GM21423 (cell line): ENCODE measurements around the gene FCGR3A.
"Not testable (repeated sequence)": the region's sequence is repeated elsewhere in the genome, so short reads cannot be mapped to it uniquely, and the experiment has no call there.

ENCODE experiments used
- ATAC-seq: cut with Tn5 transposase; IDR thresholded peaks from one replicate; pipeline ENCODE4 v1.9.1; 2021; ENCODE audit warnings: mild to moderate bottlenecking, moderate library complexity; ENCODE audit not compliant: unreplicated experiment

Gene FCGR3A

DNA sequence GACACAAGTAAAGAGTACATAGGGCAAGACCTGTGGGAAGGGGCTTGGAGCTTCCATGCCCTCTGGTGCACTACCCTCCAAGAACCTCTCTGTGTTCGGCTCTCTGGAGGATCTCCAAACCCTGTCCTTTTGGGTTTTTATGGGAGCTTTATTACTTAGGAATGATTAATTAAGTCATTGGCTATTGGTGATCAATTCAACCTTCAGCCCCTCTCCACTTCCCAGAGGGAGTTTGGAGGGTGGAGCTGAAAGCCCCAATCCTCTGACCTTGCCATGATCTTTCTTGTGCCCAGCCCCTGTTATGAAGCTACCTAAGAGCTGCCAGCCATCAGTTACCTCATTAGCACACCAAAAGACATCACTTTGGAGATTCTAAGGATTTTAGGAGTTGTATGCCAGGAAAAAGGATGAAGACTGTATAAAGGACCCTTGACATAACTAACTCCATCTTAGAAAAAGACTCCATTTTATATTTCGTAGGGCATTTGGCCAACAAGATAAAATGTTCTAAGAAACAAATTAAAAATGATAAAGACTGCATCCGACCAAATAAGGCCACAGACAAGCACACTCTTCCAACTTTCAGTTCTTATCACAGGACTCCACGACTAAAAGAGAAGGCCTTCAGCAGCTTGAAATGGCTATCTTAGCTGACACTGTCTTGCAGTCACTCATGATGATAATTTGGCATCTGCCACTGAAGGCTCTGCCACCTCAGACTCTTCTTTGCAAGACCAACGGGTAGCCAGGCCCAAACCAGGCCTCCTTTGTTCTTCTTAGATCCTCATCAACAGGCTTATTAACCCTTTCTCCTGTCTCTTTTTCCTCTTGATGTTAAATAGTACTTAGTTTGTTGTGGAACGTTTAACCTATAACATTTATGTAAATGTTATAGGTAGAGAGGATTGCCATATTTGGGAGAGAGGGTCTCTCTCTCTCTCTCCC lies 8.2 kb upstream of the FCGR3A start:
- ATAC-seq: not testable (repeated sequence)

DNA sequence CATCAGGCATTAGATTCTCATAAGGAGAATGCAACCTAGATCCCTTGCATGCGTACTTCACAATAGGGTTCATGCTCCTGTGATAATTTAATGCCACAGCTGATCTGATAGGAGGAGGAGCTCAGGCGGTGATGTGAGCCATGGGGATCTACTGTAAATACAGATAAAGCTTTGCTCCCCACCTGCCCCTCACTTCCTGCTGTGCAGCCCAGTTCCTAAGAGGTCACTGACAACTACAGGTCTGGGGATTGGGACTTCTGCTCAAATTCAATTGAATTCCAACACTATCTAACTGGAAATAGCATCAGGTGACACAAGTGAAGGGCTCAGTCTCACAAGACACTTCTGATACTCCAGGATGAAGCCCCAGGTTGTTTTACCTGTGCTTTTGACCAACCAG lies 7.4 kb upstream of the FCGR3A start:
- ATAC-seq: not testable (repeated sequence)

DNA sequence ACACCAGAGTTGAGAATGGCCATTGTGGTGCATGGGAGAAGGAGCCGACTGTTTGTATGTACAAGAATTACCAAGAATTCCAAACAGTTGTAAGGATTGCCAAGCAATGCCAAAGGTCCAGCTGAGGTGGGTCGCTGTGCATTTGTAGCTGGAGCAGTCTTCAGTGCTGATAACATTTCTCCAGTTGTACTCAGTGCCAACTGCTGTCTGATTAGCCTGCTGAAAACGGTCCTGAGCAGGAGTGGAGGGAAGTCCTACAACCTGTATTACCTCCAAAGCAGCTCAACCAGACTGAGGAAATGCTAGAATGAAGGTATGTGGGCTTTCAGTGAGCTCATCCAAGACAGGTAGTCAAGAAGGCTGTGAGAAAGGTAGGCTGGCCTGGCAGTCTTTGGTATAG lies 6.5 kb upstream of the FCGR3A start:
- ATAC-seq: not testable (repeated sequence)

DNA sequence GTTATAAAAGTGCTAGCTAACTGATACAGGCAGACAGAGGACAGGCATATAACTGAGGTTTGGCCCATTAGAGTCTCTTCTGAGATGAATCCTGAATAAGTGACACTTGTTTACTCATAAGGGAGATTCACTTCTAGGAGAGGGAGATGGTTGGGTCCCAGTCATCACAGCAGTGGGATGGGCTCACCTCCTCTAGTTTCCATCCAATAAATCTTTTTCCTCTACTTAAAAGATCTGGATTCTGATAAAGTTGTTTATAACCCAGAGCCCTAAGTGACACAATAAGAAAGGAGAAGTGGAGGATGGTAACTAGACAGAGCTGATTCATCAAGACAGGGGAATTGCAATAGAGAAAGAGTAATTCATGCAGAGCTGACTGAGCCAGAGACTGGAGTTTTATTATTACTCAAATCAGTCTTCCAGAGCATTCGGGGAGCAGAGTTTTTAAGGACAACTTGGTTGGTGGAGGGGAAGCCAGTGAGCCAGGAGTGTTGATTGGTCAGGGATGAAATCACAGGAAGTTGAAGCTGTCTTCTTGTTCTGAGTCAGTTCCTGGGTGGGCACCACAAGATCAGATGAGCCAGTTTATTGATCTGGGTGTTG lies 5.3 kb upstream of the FCGR3A start:
- not testable (repeated sequence) for ATAC-seq

DNA sequence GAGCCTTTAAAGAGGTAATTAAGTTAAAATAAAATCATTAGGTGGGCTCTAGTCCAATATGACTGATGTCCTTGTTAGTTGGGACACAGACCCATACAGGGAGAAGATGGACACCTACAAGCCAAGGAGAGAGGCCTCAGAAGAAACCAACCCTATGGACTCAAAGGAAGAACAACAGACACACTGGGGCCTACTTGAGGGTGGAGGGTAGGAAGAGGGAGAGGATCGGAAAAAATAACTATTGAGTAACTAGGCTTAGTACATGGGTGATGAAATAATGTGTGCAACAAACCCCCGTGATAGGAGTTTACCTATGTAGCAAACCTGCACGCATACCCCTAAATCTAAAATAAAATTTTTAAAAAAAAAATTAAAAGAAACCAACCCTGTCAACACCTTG lies 4.7 kb upstream of the FCGR3A start:
- ATAC-seq: not testable (repeated sequence)

DNA sequence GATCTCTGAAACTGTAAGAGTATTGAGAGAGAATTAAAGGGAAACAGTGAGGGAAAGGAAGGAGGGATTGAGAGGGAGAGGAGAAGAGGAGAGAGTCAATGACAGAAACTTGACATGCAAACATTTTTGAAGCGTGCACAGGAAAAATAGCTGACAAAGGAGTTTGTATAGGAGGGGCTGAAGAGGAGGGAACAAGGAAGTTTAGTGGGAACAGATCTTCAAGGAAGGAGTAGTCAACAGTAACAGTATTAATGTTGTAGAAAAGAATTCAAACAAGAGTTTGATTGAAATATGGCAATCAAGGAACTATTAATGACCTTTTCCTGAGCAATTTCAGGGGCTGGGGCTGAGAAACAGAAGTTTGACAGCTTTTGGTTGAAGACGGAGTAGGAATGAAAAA lies 4.0 kb upstream of the FCGR3A start:
- ATAC-seq: not testable (repeated sequence)

DNA sequence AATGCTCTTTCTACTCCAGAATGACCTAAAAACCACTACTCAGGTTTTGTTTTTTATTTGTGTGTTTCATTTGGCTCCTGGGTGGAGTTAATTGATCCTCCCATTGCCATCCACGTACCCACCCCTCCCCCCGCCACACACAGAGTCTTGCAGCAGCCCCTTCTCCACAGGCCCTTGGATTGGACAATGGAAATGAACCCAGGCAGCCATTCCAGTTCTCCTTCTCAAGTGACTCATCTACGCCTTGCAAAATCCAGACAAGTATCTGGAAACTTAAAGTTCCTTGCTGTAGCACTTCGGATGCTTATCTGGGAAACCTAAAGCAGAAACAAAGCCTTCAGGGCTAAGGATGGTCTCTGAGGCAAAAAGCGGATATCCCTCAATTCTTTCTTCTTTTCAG lies 1.3 kb upstream of the FCGR3A start:
- ATAC-seq: not testable (repeated sequence)

DNA sequence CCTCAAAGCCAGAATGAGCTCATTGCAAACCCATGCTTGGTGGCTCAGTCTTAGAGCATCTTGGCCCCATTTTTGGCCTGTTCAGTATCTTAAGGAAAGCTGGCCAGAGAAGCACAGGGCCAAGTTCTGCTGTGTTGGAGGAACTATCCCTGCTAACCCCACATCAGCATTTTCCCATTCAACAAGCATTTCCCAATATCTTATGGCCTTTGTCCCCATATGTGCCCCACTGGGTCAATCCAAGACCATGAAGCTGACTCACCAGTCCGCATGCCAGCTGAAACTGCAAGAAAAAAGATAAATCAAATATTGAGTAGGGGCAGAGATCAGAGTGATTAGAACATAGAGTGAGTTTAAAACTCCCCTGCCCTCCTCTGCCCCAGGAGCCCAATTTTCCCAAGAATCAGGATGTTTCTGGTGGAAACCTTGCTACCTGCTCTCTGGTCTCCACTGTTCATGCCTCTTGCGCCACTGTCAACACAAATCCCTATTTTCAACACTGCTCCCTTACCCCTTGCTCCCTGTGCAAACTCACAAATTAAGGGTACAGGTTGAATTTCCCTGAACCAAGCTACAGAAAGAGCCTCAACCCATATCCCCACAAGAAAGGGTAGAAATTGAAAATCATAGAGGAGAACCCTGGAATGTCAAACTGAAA lies 740 bp downstream of the FCGR3A start:
- ATAC-seq: not testable (repeated sequence)

DNA sequence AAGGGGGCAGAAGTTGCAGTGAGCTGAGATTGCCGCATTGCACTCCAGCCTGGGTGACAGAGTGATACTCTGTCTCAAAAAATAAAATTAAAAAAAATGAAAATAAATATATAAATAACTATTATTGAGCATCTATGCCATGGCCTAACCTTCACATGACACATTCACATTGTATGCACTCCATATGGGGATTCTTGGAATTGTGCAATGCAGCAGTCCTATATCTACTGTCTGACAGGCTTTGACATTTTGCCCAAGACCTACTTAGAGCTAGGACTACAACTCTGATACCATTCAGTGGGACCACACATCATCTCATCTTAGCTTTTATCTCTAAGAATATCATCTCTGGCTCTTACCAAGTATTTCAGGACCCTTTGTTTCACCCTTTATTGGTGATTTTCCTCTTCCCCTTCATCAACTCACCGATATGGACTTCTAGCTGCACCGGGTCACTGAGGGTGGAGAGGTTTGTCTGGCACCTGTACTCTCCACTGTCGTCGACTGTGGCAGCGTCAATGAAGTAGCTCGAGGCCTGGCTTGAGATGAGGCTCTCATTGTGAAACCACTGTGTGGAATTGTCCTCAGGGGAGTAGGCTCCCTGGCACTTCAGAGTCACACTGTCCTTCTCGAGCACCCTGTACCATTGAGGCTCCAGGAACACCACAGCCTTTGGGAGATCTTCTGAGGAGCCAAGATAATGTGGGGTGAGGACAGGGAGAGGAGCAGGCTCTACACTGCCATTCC lies 1.4 kb downstream of the FCGR3A start:
- ATAC-seq: not testable (repeated sequence)

DNA sequence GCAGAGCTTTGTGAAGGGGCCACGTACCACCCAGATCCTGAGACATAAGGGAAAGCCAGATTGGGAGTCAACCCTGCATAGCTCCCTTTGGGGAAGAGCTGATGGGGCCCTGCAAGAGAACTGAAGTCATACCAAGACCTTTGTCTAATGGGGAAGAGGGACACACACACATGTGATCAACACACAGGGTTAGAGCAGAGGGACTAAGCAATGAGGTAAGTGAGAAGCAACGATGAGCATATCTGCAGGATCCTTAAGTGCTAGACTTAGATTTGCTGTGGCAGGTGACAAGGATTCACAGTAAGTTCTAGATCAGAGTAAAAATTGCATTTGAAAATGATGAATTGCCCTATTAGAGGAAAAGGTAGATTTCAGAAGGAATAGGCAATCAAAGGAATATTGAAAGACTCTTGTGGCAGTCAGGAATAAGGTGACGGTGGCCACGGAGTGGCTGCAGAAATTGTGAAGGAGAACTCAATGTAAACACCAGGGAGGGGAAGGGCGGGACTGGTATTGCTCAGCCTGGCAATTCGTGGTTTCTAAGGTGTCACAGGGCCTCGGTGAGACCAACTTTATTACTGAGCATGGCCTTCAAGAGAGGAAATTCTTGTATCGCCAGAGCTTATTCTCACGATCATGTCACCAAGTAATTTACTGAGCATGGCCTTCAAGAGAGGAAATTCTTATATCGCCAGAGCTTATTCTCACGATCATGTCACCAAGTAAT lies 4.5 kb downstream of the FCGR3A start:
- ATAC-seq: not testable (repeated sequence)

DNA sequence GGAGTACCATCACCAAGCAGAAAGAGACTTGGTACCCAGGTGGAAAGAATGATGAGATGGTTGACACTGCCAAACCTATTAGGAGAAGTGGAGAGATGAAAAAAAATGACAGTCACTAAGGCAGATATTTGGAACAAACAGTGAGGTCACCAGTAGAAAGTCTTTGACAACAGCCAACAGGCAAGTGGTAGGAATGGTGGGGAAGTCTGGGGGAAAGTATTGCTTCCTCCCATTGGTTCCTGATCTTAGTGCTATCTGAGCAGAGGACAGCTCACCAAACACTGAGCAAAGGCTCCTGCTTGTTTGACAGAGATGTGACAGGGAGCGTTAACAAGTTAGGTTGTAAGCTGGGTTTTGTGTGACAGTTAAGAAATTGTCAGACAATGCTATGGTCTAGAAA lies 6.5 kb downstream of the FCGR3A start:
- ATAC-seq: not testable (repeated sequence)

DNA sequence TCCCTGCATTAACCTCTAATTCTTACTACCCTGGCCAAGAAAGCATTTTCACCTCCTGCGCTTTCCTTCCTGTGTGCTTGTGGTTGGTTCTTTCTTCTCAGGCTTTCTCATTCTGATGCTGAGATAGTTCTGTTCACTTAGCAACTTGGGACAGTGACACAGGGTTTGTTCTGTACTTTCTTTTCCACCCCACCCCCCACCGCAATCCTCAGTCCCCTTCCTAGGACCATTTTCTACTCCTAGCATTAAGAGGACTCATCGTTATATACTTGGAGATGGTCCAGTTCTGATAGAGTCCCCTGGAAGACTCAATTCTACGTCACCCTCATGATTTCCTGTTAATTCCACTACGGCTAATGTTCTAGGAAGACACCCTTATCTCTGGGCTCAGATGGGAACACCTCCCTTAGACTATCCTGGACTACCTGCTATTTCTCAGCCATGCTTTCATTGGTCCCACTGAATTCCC lies 7.5 kb downstream of the FCGR3A start:
- ATAC-seq: peak; percentile 59

DNA sequence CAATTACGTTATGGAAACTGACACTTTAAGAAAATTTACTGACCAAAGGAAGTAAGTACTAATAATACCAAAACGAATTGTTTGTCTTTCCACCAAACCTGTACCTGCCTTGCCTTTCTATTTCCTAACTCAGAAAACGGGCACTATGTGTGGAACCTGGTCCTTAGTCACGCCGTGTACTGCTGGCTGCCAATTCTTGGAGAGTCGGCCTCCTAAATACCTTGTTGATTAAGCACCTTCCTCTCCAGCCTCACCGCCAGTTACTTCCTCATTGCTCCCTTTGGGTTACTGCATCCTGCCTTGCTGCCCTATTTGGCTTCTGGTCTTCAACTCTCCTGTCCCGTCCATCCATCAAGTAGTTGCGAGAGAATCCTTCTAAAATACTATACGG lies 9.1 kb downstream of the FCGR3A start:
- ATAC-seq: not testable (repeated sequence)

DNA sequence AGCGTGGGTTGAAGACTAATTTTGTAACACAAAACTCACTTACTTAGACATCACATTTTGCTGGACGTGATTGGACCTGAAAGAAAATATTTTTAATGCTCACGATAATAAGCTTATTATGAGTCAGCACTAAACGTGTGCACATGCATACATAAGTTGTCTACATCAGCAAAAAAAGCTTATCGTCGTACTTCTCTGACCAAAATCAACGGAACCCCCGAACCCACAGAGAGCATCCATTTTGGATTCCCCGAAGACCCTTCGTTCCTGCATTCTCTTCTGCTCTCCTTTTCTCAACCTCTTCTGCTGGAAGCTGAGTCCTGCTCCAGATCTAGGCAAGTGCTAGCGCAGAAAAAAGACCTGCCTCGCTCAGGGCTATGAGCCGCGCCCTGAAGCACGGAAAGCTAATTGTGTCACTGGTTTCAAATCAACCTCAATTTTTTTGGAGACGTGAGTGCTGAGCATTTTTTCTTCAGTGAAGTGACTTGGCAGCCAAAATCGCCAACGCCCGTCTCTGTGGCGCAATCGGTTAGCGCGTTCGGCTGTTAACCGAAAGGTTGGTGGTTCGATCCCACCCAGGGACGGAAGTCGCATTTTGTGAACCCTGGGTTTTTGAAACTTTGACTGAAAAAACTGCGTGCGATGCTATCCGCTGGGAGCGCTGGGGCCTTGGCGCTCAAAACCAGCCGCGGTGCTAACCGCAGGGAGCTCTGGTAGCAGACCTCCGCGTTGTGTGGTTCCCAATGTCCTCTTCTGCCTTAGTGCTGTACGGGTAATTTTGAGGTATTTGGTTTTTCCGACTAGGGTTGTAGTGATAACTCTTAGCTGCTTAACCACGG lies 9.7 kb downstream of the FCGR3A start:
- ATAC-seq: peak; percentile 51

DNA sequence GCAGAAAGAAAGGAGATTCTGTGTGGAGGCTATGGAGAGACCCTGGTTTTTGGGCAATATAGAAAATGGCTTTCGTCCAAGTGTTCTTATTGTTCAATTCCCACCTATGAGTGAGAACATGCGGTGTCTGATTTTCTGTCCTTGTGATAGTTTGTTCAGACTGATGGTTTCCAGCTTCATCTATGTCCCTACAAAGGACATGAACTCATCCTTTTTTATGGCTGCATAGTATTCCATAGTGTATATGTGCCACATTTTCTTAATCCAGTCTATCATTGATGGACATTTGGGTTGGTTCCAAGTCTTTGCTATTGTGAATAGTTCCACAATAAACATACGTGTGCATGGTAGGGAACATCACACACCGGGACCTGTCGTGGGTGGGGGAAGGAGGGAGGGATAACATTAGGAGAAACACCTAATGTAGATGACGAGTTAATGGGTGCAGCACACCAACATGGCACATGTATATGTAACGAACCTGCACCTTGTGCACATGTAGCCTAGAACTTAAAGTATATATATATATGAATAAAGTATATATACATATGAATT lies 10.6 kb downstream of the FCGR3A start:
- ATAC-seq: not testable (repeated sequence)

DNA sequence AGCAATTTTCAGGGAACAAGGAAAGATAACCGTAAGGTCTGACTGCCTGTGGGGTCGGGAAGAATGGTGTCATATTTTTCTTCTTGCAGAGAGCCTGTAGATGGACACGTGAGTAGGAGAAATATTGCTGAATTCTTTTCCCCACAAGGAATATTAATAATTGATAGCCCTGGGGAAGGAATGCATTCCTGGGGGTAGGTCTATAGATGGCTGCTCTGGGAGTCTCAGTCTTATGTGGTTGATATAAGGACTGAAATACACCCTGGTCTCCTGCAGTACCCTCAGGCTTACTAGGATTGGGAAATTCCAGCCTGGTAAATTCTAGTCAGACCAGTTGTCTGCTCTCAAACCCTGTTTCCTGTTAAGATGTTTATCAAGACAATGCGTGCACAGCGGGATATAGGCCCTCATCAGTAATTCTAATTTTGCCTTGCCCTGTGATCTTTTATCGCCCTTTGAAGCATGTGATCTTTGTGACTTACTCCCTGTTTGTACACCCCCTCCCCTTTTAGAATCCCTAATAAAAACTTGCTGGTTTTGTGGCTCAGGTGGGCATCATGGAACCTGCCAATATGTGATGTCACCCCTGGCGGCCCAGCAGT lies 12.4 kb downstream of the FCGR3A start:
- ATAC-seq: not testable (repeated sequence)

DNA sequence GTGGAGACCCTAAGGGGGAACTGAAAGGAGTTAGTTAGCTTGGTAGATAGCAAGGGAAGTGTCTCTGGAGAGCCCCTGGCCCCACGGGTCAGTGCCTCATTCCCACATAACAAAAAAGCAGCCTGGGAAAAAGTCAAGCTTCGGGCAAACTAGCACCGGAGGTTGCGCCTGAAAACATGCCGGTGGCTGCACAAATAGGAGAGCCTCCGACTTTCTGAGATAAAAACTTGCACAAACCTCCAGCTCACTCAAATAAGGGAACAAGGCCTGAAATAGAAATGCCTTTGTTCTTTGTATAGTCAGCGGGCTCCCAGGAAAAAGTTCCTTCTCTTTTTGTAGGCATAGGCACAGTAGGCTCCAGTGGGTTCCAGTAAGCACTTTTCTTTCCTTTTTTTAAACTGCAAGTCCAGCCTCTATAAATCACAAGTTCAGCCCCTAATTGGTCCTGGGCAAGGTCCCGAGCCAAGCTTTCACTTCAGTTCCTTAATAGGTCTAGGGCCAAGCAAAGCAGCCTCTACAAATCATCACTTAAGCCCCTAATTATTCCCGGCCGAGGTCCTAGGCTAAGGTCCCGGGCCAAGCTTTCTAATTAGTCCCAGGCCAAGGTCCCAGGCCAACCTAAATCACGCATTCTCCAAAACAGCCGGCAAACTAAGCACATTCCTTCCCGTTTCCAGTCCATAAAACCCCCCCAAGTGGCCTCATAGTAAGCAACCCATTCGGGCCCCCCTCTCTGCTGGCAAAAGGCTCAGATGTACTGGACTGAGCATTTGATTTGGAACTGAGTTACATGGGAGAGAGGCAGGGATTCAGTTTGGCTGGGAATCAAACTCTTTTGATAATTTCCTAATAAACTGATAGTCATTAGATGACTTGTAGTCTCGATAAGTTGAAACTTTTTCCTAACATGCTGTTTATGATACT lies 16.7 kb downstream of the FCGR3A start:
- ATAC-seq: not testable (repeated sequence)
